HCEC 1CT (cell line): ENCODE results near the gene INPP4B.

Experiments
- DNase-seq: peaks from one replicate; pipeline ENCODE4 v3.0.0-alpha.2; 2017

The INPP4B gene

GRCh38 chr4:142194905-142195304, 651.2 kb downstream of the INPP4B start:
- no peak for DNase-seq

- DNase-seq: peak; percentile 11
Observed at GRCh38 chr4:142191901-142192300, 654.2 kb downstream of the INPP4B start.

GRCh38 chr4:142181021-142181420, 665.1 kb downstream of the INPP4B start:
- no peak for DNase-seq

GRCh38 chr4:142169216-142169615, 676.9 kb downstream of the INPP4B start:
- no peak for DNase-seq

- no peak for DNase-seq
Observed at GRCh38 chr4:142168181-142168580, 677.9 kb downstream of the INPP4B start.

- no peak for DNase-seq
Observed at GRCh38 chr4:142164767-142165500, 681.2 kb downstream of the INPP4B start.

GRCh38 chr4:142161086-142161485, 685.0 kb downstream of the INPP4B start:
- no peak for DNase-seq

- DNase-seq: no peak
Observed at GRCh38 chr4:142160509-142160908, 685.6 kb downstream of the INPP4B start.

GRCh38 chr4:142158980-142159379, 687.1 kb downstream of the INPP4B start:
- no peak for DNase-seq

GRCh38 chr4:142156256-142156655, 689.8 kb downstream of the INPP4B start:
- no peak for DNase-seq

GRCh38 chr4:142155347-142155746, 690.8 kb downstream of the INPP4B start:
- DNase-seq: no peak

GRCh38 chr4:142150483-142150882, 695.6 kb downstream of the INPP4B start:
- DNase-seq: no peak

GRCh38 chr4:142144813-142145212, 701.3 kb downstream of the INPP4B start:
- no peak for DNase-seq

GRCh38 chr4:142142366-142143054, 703.6 kb downstream of the INPP4B start:
- no peak for DNase-seq

- no peak for DNase-seq
Observed at GRCh38 chr4:142141224-142141623, 704.9 kb downstream of the INPP4B start.

- no peak for DNase-seq
Observed at GRCh38 chr4:142130666-142131065, 715.4 kb downstream of the INPP4B start.

GRCh38 chr4:142129931-142130330, 716.2 kb downstream of the INPP4B start:
- DNase-seq: no peak

- DNase-seq: no peak
Observed at GRCh38 chr4:142129473-142129872, 716.6 kb downstream of the INPP4B start.

GRCh38 chr4:142128529-142128928, 717.6 kb downstream of the INPP4B start:
- no peak for DNase-seq

- DNase-seq: peak; percentile 48
Observed at GRCh38 chr4:142126890-142127497, 719.1 kb downstream of the INPP4B start.

- no peak for DNase-seq
Observed at GRCh38 chr4:142124874-142125273, 721.2 kb downstream of the INPP4B start.

- DNase-seq: no peak
Observed at GRCh38 chr4:142121448-142122350, 724.4 kb downstream of the INPP4B start.

- no peak for DNase-seq
Observed at GRCh38 chr4:142120921-142121320, 725.2 kb downstream of the INPP4B start.
